HepG2 (cell line): ENCODE data around the gene ALOXE3. TPM values are rescaled to one million over a fixed set of nuclear protein-coding genes. Genes with fewer than 3 reads are reported as not detected.

ENCODE experiments used
- ERF ChIP-seq: IDR thresholded peaks from 2 replicates; pipeline ENCODE4 v1.6.1; 2018; ENCODE audit warnings: missing biosample characterization, missing genetic modification reagents
- ESRRA ChIP-seq: sonication (generic); formaldehyde crosslinking; IDR thresholded peaks from 2 replicates; pipeline ENCODE4 v1.5.1; 2020; ENCODE audit warnings: mild to moderate bottlenecking, low read depth, missing genetic modification reagents
- FOXP1 ChIP-seq, 2 experiments: fragments of 450-650 bp in 1 of 2; IDR thresholded peaks; 2 replicates each; pipeline ENCODE4 v1.6.1; 2017 to 2018; ENCODE audit warnings: antibody characterized with exemption in 1 of 2
- GATAD1 ChIP-seq: IDR thresholded peaks from 2 replicates; pipeline ENCODE4 v1.6.1; 2016; ENCODE audit warnings: missing genetic modification reagents, missing compliant biosample characterization
- HCFC1 ChIP-seq: fragments of 150-350 bp; IDR thresholded peaks from 2 replicates; pipeline ENCODE4 v1.6.1; 2014; ENCODE audit warnings: low read depth, low read length
- IRF1 ChIP-seq: sonication (generic); formaldehyde crosslinking; IDR thresholded peaks from 2 replicates; pipeline ENCODE4 v1.4.0; 2020; ENCODE audit warnings: low read depth, mild to moderate bottlenecking, missing genetic modification reagents
- MAZ ChIP-seq, 2 experiments: sonication (generic) in 1 of 2; formaldehyde crosslinking in 1 of 2; IDR thresholded peaks; 2 replicates each; pipeline versions ENCODE4 v1.5.0 to v1.6.1; 2012 to 2020; ENCODE audit warnings: low read depth in 2 of 2, mild to moderate bottlenecking in 2 of 2, borderline replicate concordance in 1 of 2, improper control_type of control experiment in 1 of 2, low read length in 1 of 2, missing genetic modification reagents in 1 of 2, moderate library complexity in 1 of 2
- MED13 ChIP-seq: sonication (generic); formaldehyde crosslinking; IDR thresholded peaks from 2 replicates; pipeline ENCODE4 v1.5.0; 2020; ENCODE audit warnings: missing genetic modification reagents
- MIER3 ChIP-seq: IDR thresholded peaks from 2 replicates; pipeline ENCODE4 v1.6.1; 2016; ENCODE audit warnings: missing compliant biosample characterization, borderline replicate concordance
- NR0B2 ChIP-seq: sonication (generic); formaldehyde crosslinking; IDR thresholded peaks from 2 replicates; pipeline ENCODE4 v1.4.0; 2020; ENCODE audit warnings: mild to moderate bottlenecking, missing genetic modification reagents
- POGK ChIP-seq: sonication (generic); formaldehyde crosslinking; conservative IDR thresholded peaks from 2 replicates; pipeline ENCODE4 v1.8.0; 2022; ENCODE audit warnings: mild to moderate bottlenecking, moderate library complexity, missing genetic modification reagents
- THRA ChIP-seq: sonication (generic); formaldehyde crosslinking; IDR thresholded peaks from 2 replicates; pipeline ENCODE4 v1.4.0; 2020; ENCODE audit warnings: missing genetic modification reagents, borderline replicate concordance
- ZFYVE20 ChIP-seq: sonication (generic); formaldehyde crosslinking; IDR thresholded peaks from 2 replicates; pipeline ENCODE4 v1.8.0; 2023; ENCODE audit warnings: low read depth, mild to moderate bottlenecking, moderate library complexity, missing genetic modification reagents, borderline replicate concordance
- ZNF142 ChIP-seq: sonication (generic); formaldehyde crosslinking; IDR thresholded peaks from 2 replicates; pipeline ENCODE4 v1.4.0; 2020; ENCODE audit warnings: missing genetic modification reagents
- ZNF709 ChIP-seq: sonication (generic); formaldehyde crosslinking; IDR thresholded peaks from 2 replicates; pipeline ENCODE4 v1.5.0; 2020; ENCODE audit warnings: mild to moderate bottlenecking, missing genetic modification reagents
- polyA plus RNA-seq, 8 experiments: library from polyadenylated mRNA; depleted of rRNA in 3 of 8; stranded (reverse) in 7 of 8; unstranded in 1 of 8; fragments of >200 nt; fragmentation: Illumina TruSeq in 4 of 8; extraction: Trizol in 4 of 8; gene quantifications; 2 replicates each; pipeline versions ENCODE4 v1.2.1 to v1.2.3, GENCODE V29; 2011 to 2016; ENCODE audit warnings: low read depth in 4 of 8, missing spikeins in 1 of 8, mixed read lengths in 1 of 8; ENCODE audit not compliant: insufficient read depth in 1 of 8
- total RNA-seq, 5 experiments: library from RNA; depleted of rRNA; stranded (reverse); fragments of >200 nt; fragmentation: Illumina TruSeq; extraction: Trizol; gene quantifications; 2 replicates each; pipeline ENCODE4 v1.2.3, GENCODE V29; 2016; ENCODE audit warnings: low read depth in 1 of 5

Gene ALOXE3
- total and polyA plus RNA-seq, 2 of the 13 experiments (the other 11 are each of a cell fraction or from before 2014, with no cell fraction given) = 0.07 TPM; not detected in 1

GRCh38 chr17:8138672-8139371, 20.5 kb upstream of the ALOXE3 start (continued):
- peak; percentile 41; the same call in 1 of the 2 replicates for TF ChIP-seq THRA (CRISPR knock-in tag)
- peak; percentile 48; the same call in 1 of the 2 replicates for TF ChIP-seq ZNF709 (CRISPR knock-in tag)
- TF ChIP-seq MED13 (CRISPR knock-in tag) = peak; percentile 85; the same call in 1 of the 2 replicates
- peak; percentile 73 for TF ChIP-seq ZNF142
- peak; percentile 67 for TF ChIP-seq NR0B2
- TF ChIP-seq GATAD1 (CRISPR knock-in tag) = peak; percentile 41; the same call in 1 of the 2 replicates
- TF ChIP-seq FOXP1 (IDR thresholded peaks at IDR 0.05) = no peak
- 0 out of 2 replicates have a peak, but pooled peaks have one; percentile 11 for TF ChIP-seq FOXP1 (CRISPR knock-in tag; IDR thresholded peaks at IDR 0.05)
- TF ChIP-seq MIER3 (CRISPR knock-in tag) = 0 out of 2 replicates have a peak, but pooled peaks have one; percentile 33
- TF ChIP-seq HCFC1 = no peak
- TF ChIP-seq POGK (CRISPR knock-in tag) = peak; percentile 77; the same call in 1 of the 2 replicates
- TF ChIP-seq IRF1 = no peak
- TF ChIP-seq ERF (CRISPR knock-in tag) = peak; percentile 88; the same call in 1 of the 2 replicates
- no peak for TF ChIP-seq ZFYVE20 (CRISPR knock-in tag)
- TF ChIP-seq MAZ (IDR thresholded peaks at IDR 0.05; ENCODE audit: borderline replicate concordance, low read depth, low read length) = 0 out of 2 replicates have a peak, but pooled peaks have one; percentile 20
- peak; percentile 71; the same call in 1 of the 2 replicates for TF ChIP-seq MAZ (CRISPR knock-in tag; IDR thresholded peaks at IDR 0.05; ENCODE audit: low read depth)
- peak; percentile 76; the same call in 1 of the 2 replicates for TF ChIP-seq ESRRA
